ENCODE measurements around the gene NOVA1.

NOVA1 gene

DNA sequence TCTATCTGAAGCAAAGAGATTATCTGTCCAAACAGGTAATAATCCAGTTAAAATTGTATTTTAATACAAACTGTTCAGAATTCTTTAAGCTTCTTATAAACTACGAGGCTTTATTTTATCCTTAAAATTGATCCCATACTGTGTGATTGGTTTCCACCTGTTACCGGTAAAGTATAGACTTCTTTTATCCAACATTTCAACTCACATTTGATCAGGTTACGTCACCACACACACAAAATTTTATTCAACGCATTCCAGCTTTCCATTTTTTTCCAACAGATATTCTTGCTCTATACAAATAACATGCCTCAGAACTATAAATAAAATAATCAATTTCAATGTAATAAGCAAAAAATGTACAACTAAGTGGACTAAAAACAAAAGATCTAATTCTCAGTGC lies 4.5 kb downstream of the NOVA1 start:
- DNase-seq: no peak

DNA sequence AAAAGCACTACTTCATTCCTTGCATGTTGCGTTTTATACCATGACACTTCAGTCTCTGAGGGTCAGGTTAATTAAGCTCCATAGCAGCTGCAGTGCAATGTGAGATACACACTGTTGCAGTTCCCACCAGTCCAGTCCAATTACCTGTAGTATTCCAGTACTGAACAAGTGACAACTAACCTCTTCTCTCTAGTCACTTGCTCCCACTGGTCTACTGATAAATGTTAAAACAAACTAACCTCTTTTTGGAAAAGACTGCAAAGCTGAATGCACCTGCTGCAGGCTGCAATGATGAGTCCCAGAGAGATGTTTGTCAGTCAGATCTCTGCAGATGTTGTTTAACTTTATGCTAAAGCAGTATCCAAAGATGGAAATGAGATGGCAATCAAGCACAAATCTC lies 7.9 kb downstream of the NOVA1 start:
- no peak for DNase-seq

DNA sequence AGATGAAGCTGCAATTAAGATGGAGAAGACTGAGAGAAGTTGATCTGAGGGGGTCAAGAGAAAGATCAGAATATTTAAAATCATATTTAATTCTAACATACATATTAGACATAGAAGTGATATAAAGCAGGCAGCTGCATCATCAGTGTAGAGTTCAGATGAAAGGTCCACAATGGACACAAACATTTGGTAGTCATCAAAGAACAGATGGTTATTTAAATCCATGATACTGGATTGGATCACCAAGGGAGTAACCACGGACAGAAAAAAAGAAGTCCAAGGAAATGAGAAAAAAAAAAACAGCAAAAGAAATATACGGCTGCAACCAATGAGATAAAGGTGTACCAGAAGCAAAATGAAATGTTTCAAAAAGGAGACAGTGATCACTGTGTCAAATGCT lies 20.1 kb downstream of the NOVA1 start:
- no peak for DNase-seq

DNA sequence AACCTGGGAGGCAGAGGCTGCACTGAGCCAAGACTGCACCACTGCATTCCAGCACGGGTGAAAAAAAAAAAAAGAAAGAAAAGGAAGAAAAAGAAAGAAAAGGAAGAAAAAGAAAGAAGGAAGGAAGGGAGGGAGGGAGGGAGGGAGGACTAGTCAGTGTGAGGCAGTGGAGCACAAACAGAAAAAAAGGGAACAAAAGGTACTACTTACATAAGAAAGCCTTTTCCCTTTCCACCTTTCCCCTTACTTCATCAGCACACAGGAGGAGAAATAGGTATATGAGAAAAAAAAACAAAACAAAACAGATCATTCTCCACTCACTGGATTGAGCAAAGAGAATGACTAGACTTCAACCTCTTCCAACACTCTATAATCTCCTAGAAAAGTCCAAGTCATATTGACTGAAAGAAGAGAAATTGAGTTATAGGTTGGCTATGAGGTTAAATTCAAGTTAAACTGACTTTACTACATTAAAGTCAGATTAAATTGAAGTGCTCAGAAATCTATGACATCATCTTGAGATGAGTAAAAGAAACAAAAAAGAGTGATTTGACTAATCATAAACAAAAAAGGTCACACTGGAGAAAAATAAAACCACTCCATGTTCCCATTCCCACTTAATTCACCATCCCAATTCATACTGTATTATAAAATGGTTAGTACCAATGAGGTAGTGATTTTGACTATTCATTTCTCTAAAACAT lies 43.6 kb downstream of the NOVA1 start:
- DNase-seq: no peak

DNA sequence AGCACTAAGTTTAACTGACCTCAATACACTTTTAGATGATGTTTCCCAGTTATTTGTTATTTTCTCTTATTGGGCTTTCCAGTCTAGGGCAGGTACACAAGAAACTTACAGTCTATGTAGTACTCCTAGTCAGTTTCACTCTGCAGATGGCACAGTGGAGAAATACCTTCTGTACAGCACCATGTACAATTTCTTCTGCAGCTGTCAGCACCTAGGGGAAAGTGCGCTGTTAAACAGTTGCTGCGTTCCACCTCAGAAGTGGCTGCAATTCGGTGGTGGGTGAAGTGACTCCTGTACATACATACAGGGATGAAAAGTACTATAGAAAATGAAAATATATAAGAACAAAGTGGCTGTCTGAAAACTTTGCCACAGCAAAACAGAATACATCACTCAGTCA lies 48.3 kb downstream of the NOVA1 start:
- no peak for DNase-seq

DNA sequence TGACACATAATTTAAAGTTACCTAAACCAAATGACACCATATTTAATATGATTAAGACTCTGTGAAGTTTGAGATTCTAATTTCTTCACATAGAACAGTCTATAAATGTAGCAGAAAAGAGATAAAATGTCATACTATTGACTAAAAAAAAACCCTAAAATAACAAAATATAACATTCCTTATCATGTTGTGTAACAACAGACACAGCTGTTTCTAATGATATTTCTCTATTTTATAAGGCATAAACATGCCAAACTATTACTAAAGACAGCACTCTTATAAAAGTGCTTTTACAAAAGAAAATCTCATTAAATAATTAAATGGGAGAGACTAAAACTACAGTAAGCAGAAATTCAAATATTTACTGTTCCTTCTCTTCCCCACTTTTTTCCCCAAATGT lies 49.4 kb downstream of the NOVA1 start:
- no peak for DNase-seq

DNA sequence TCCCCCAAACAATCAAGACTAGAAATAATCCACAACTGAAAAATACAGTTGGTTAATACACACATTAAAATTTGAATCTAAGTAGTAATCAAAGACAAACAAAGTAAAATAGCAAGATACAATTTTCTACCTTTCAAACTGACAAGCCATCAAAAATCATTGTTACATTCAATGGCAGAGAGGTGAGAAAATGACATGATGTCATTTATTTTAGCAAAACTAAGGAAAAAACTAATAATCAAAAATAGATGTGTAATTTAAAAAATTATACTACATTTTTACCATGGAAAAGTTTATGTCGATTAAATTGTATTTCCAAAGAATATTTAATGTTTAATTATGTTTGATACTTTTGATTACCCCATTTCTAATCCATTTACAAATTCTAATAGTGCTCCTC lies 59.7 kb downstream of the NOVA1 start:
- DNase-seq: no peak

DNA sequence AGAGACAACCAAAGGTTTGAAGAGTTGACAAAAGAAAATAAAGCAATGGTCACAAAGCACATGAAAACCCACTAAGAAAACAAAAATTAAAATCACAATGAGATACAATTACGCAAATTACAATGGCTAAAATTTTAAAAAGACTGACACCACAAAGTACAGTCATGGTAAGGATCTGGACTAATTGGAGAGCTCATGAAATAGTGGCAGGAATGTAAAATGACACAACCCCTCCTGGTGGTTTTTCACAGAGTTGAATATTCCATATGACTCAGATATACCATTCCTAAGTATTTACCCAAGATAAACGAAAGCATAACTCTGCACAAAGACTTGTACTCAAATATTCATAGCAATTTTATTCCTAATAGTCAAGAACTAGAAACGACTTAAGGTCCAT lies 65.9 kb downstream of the NOVA1 start:
- no peak for DNase-seq

DNA sequence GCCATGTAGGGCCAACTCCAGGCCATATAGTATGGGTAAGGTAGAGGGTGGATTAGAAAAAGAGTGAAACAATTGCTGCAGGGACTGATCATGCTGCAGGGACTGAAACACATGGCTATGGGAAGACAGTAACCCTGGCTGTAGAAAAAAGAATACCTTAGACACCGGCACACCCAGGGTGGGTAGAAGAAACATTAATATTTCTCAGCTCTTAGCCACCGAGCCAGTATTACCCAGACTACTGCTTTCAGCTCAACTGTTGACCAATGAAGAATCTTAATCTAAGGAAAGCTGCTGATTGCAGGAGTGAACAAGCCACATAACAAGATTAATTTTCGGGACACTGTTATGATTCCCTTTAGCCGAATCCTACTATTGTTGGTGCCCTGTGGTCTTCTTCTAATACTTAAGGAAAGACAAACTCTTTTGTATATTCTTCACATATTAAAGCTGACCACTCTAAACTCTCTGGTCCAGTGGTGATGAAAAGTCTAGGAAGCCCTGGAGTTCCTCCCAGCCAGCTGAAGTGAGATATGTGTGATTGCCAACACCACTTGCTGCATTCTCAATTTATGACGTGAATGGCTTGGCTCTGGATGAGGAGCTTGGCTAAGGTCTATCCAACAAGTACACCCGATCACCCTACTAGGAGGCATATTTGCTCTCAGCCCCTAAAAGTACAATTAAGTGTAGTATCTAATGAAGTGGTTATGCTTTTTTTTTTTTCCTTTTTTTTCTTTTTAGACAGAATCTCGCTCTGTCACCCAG lies 69.2 kb downstream of the NOVA1 start:
- DNase-seq: no peak

DNA sequence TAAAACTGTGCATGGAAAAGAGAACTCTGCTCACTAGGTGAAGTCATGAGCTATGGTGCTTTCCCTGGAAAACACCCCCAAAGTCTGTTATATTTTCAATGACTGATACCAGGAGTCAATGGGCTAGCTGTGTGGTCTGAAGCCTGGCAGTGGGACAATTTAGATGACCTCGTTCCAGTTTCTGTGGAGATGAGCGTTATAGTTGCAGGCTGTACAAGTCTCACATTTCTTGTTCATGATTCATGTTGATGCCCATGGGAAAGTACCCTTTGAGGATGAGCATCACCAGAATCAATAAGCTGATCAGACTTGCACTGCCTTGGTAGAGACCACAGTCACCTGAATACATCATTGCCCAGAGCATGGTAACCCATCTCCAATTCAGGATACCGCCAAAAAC lies 70.7 kb downstream of the NOVA1 start:
- DNase-seq: no peak

DNA sequence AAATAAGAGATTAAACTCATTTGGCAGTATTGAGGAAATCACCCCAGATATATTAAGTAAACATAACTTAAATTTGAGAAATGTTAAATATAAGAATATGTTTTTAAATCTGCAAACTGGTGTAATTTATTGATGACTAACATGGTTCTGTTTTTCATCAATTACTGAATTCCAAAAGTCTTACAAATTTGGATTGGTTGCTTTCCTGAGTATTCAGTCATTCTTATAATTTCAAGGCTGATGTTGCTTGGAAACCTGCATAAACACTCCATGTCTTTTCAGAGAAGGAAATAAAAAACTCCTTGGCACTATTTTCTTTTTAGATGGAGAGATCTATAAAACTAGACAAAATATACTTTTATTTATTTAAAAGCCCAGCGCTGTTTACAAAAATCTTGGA lies 71.7 kb downstream of the NOVA1 start:
- DNase-seq: no peak

DNA sequence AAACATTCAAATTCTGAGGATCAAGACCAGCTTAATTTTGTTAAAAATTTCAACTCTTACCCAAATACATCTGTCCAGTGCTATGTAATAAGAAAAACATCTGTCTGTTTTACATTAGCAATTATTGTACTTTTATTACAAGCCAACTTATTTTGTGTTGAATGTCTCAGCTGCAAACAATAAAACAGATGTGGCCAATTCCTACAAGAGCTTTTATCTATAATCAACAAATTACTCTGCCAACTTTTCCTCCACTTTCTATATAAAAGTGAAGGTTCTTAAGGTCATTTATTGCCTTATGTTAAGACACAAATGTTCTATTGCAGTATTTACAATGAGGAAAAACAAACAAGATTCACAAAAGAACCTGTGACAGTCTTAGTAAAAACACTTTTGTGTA lies 72.7 kb downstream of the NOVA1 start:
- no peak for DNase-seq

DNA sequence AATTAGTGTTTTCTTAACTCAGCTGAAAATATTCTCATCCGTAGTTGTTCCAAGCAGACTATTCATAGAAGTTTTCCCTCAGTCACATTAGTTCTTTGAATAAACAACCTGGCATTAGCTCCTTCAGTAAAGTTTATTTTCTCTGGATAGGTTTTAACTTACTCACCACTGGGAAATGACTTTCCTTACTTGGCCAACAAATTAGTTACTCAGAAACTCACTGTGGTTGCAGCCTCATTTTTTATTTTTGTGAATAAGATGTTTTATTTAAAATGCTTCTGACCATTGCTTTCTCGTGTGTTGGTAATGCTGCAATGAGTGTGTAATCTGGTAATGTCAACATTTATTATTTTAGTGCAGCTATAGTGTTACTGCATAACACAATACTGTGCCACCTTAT lies 74.9 kb downstream of the NOVA1 start:
- no peak for DNase-seq

DNA sequence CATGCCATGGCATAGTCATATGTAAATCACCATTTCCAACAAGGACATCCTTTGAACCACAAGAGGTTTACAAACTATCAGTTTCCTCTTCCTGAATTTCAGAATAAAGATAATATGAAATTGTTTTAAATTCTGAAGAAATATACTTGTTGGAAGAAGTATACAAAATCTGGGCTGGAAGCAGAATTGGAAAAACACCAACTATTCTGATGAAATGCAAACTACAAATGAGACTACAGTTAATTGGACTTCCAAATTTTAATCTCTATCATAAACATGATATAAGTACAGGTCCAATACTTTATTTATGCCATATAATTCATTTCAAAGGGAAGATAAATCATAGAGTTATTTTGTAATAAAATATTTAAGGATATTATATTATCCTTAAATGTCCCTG lies 80.1 kb downstream of the NOVA1 start:
- DNase-seq: no peak

DNA sequence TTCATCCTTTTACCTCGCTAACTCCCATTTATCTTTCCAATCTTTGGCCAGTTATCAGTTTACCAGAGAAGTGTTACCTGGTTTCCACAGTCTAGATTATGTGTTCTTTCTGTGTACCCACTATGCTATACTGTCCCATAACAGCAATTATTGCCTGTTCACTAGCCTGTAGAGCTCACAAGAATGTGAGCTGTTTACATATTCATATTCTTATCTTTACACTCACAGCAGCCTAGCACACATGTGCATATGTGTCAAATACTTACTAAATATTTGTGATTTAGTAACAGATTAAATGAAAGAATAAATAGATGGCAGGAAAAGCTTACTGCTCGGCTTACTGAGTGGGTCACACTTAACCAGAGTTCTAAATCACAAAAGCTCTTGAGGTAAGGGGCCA lies 97.8 kb downstream of the NOVA1 start:
- DNase-seq: no peak

DNA sequence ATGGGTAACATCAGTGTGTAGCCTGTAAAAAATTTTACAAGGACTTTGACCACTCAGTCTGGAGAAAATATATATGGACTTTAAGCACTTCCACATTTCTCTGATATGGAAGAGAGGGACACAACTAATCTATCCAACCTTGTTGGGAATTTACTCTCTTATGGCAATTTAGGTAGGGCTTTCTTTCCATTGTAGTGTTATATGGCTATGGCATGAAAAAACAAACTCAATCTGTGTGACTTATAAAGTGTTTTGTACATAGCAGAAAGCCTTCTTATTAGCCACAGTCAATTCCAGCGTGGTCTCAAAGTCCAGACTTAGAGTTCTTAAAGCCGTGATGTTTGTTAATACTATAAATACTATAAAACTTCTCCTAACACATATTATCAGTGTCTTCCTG lies 98.3 kb downstream of the NOVA1 start:
- no peak for DNase-seq

DNA sequence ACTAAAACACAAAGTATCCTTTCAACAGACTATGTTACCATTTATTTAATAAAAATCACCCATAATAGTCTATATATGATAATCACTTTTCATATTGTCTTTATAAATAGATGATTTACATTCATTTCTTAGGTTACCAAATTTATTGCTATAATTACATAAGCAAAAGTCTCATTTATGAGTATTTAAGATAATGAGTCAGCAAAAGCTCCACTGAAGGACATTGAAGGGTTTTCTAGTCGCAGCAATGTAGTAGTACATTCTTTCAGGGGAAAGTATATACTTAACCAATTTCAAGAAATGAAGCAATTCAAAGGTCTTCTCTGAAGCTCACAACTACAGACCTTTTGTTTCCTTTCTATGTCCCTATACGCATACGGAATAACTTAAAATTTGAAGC lies 110.9 kb downstream of the NOVA1 start:
- DNase-seq: no peak

DNA sequence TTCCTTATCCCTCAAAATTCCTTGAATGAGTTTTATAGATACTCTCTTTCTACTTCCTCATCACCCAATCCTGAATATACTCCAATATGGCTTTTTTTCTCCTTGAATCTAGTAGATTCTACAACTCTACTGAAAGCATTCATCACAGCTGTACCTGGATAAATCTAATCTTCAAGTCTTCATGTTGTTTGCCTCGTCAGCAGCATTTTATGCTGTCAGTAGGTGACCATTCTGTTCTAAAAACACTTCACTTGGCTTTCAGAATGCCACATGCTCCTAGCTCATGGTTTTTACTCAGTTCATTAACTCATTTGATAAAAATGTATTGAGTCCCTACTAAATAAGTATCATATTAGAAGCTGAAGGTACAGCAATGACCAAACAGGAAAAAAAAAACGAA lies 113.3 kb downstream of the NOVA1 start:
- no peak for DNase-seq

DNA sequence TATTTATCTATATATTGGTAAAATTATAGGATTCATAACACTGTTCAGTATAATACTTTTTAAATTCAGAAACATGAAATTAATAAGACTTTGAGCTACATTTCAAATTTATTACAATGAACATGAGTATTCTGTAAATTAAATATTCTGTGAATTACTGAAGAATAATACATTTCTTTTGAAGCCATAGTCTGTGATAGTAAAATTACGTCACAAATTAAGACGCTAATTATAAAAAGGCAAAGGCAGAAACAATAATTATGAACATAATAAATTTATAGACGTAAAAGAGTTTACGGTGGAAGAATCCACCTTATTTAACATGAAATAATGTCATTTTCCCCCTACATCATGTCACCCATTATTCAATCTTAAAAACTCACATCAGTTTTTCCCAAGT lies 118.9 kb downstream of the NOVA1 start:
- DNase-seq: no peak

DNA sequence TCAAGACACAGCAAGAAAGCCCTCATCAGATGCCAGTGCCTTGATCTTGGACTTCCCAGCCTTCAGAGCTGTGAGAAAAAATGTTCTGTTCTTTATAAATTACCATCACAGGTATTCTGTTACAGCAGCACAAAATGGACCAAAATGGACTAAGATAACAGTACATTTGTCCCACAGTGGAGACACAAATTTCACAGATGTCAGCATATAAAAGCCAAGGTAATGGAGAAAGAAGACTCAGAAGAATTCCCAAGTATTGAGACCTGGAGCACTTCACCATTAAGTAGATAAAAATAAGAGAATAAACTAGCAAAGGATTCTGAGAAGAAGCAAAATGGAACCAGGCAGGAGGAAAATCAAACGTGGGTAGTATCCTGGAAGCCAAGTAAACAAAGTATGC lies 131.0 kb downstream of the NOVA1 start:
- no peak for DNase-seq

DNA sequence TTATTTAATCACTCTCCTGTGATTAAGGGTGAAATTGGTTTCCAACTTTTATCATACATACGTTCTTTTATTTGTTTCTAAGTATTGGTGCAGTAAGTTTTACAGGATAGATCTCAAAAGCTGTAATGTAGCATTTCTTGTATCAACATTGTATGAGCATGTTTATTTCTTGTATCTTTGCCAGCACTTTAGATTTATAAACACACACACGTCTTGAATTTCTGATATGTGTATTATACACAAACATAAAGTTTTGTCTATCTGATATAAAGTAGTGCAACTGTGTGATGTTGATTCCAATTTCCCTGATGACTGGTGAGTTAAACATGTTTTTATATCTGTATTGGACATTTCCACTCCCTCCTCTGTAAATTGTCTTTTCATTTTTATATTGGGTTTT lies 134.7 kb downstream of the NOVA1 start:
- no peak for DNase-seq

DNA sequence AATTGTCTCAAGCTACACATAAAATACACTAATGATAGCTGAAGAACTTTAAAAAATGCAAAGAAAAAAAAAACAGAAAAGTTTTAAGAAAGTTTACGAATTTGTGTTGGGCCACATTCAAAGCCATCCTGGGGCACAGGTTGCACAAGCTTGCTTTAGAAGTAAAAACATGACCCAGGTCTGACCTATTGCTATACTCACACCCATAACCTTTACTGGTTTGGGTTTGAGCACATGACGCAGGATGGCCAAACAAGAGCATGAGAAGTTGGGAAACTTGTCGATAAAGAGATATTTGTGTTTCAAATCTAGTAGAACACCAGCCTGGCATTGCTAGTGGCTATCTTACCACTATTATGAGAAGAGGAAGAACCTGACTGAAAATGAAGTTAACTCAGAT lies 143.7 kb downstream of the NOVA1 start:
- DNase-seq: no peak

DNA sequence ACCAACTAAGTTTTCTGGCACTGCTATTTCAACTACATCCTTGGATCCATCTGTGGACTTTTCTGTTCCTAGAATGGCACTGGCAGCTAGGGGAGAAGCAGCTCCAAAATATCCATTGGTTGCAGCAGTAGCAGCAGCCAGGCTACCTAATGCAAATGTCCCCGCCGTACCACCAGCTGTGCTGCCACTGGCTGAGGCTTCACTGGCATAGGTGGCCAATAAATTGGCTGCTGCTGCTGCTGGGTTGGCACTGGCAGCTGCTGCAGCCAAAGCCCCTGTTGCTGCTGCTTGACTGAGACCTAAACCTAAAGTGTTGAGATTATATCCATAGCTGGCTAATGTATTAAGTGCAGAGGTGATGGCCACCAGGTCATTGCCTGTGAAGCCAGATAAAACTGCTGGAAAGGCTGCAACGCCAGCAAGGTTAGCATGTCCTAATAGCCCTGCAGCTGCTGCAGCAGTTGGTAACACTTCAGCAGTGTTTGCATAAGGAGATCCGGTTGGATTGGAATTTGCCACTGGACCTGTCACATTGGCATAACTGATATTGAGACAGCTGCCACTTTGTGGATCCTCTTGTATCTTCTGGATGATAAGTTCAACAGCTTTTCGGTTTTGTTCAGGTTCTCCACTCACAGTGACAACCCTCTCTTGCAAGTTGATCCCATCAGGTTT lies 149.5 kb downstream of the NOVA1 start:
- DNase-seq: no peak

DNA sequence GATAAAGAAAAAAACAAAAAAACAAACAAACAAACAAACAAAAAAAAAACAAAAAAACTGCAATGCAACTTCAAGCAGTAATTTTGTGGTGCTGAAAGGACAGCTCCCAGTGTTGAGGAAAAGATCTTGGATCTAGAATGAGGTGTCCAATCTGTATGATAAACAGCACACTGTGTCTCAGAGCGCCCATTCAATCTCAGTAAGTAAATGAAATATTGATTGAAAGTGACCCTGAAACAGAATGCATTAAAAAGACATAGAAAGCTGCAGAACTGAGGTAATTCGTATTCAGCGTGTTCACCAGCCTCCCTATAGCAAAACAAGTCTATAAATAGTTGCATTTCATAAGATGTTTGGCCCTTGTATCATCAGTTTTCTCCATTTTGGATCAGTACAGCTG lies 153.0 kb downstream of the NOVA1 start:
- DNase-seq: no peak
